Heart left ventricle (tissue), 16 donors: ENCODE results near the gene VGF. TPM values are rescaled to one million over a fixed set of nuclear protein-coding genes. Genes with fewer than 3 reads are reported as not detected.

Source experiments
- ATAC-seq, 4 donors: fragments of 200-7000 bp; cut with Tn5 transposase; one replicate each; pipeline ENCODE4 v1.9.1; 2020 to 2022; ENCODE audit warnings: moderate library complexity in 4 of 4, mild to moderate bottlenecking in 3 of 4, moderate number of reproducible peaks in 1 of 4
- DNase-seq, 5 donors: peaks; one replicate each; pipeline ENCODE4 v3.0.0-alpha.2; 2020
- H3K27ac ChIP-seq, 12 donors: fragments of 200-600 bp; sonication (generic) in 4 of 12; one replicate each; pipeline versions ENCODE4 v1.5.0 to v1.8.0; 2016 to 2022; ENCODE audit warnings: mild to moderate bottlenecking in 2 of 12
- H3K27me3 ChIP-seq, 9 donors: fragments of 200-600 bp; sonication (generic) in 2 of 9; one replicate each; pipeline versions ENCODE4 v1.5.1 to v1.8.0; 2016 to 2022; ENCODE audit warnings: mild to moderate bottlenecking in 3 of 9
- H3K36me3 ChIP-seq, 9 donors: fragments of 200-600 bp; sonication (generic) in 2 of 9; one replicate each; pipeline versions ENCODE4 v1.5.0 to v1.8.0; 2018 to 2022; ENCODE audit warnings: mild to moderate bottlenecking in 2 of 9
- H3K4me1 ChIP-seq, 12 donors: fragments of 200-600 bp; sonication (generic) in 4 of 12; one replicate each; pipeline versions ENCODE4 v1.5.0 to v1.8.0; 2016 to 2022; ENCODE audit warnings: mild to moderate bottlenecking in 3 of 12
- H3K4me3 ChIP-seq, 12 donors: fragments of 200-600 bp; sonication (generic) in 4 of 12; one replicate each; pipeline versions ENCODE4 v1.5.0 to v1.8.0; 2017 to 2022; ENCODE audit warnings: mild to moderate bottlenecking in 9 of 12, moderate library complexity in 4 of 12
- H3K9me3 ChIP-seq, 12 donors: fragments of 200-600 bp; sonication (generic) in 4 of 12; one replicate each; pipeline versions ENCODE4 v1.5.0 to v1.8.0; 2016 to 2022; ENCODE audit warnings: mild to moderate bottlenecking in 1 of 12
- POLR2A ChIP-seq, 2 donors: fragments of 450-650 bp; IDR thresholded peaks; one replicate each; pipeline ENCODE4 v1.6.1; 2017; ENCODE audit warnings: antibody characterized with exemption in 2 of 2, mild to moderate bottlenecking in 2 of 2, moderate library complexity in 2 of 2
- WGBS, 4 donors: extraction: QIAGEN DNeasy Blood & Tissue Kit in 2 of 4; methylation state at CpG; one replicate each; pipeline versions ENCODE4 v1.1.5 to v1.1.7; 2013 to 2018; 5-methylcytosine and 5-hydroxymethylcytosine counted together
- intact Hi-C, 10 donors: fragments of 100-400 bp; cut with DNase I; formaldehyde crosslinking; loops; one replicate each; pipeline versions ENCODE4 v1.11.1 to v1.14.2; 2022
- polyA plus RNA-seq, 2 donors: library from polyadenylated mRNA; stranded (reverse); fragments of 200-250 nt; gene quantifications; one replicate each; pipeline ENCODE4 v1.2.3, GENCODE V29; 2013
- total RNA-seq, 9 donors: library from RNA; depleted of rRNA in 2 of 9; stranded (reverse); fragments of >200 nt in 2 of 9; fragmentation: NEBNext Ultra II Directional in 3 of 9; extraction: Animal tissue kit (Norgen Biotek cat#: 25700) in 3 of 9; gene quantifications; one replicate each; pipeline versions ENCODE4 v1.1.0 to v1.2.4, GENCODE V29; 2016 to 2023
- TF ChIP-seq, protein P1 (sequence below), 12 donors: fragments of 200-600 bp; sonication (generic) in 4 of 12; IDR thresholded peaks; one replicate each; pipeline versions ENCODE4 v1.5.0 to v1.8.0; 2018 to 2022; ENCODE audit warnings: antibody characterized with exemption in 12 of 12, mild to moderate bottlenecking in 5 of 12
- donor health status: ischemic (EF 13 %, LVEDD 7.1; RV severe dilation, severe dysfunction).
- donor health status: healthy with polysubstance abuse.
- donor health status: DM: no; HTN: yes; CAD: no.
- donor health status: DM: no; HTN: no; CAD: no.
- donor health status: ischemic (EF 25% LVEDD 6.9; RV normal size, moderate dysfunction).
- donor health status: ischemic (EF 25% LVEDD 5.7; RV mildly dilated, moderate dysfunction).
- donor health status: healthy.
- donor health status: DM: yes; HTN: yes; CAD: no.
- donor health status: ischemic (EF 35%, LVEDD 5.7; RV mildly dilated, moderate dysfunction).
- donor health status: nonischemic (EF 11% LVEDD 7.7; RV severe dilation, severe dysfunction).
- donor health status: DM: yes; HTN: yes; CAD: no.
- donor health status: PGD.
- donor health status: ischemic (EF 29% LVEDD 5.4; RV normal size, mild dysfunction).
- donor health status: nonischemic (EF 23%, LVEDD 6.1; RV moderate dilation, normal function).

Gene VGF
- total and polyA plus RNA-seq, 11 donors: 0.09 to 0.19 (median 0.14) TPM; not detected in 8

DNA sequence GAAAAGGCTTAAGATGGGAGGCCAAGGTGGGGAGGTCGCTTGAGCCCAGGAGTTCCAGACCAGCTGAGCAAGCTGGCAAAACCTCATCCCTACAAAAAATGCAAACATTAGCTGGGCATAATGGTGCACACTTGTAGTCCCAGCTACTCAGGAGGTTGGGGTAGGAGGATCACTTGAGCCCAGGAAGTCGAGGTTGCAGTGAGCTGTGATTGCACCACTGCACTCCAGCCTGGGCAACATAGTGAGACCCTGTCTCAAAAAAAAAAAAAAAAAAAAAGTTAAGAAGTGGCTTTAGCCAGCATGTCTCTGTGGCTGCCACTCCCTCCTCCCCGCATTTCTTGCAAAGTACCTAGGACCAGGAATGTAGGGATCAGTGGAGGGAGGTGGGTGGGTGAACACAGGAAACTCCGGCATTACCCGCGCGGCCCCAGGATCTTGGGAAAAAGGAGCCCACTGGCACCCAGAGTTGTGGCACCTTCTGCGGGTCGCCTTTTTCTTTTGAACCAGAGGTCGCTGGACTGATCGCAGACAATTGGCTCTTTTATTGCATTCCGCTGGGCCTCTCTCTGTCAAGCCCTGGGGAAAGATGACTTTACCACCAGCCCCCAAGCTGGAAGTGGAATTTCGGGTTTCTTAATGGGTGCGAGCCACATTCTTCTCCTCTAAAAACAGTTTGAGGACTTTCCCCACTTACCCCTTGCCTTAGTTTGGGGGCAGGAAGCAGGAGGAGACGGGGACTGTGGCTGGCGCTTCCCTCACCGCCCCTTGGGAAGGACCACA is 3.5 kb downstream of the VGF start:
- H3K27me3 ChIP-seq: peaks cover 27 to 61% (median 39%) of the 10 kb centered on the region in 9 donors
- H3K4me3 ChIP-seq: peak overlapping the region in 2 of 12 donors; percentile 3 to 47
- TF ChIP-seq, protein P1, sequence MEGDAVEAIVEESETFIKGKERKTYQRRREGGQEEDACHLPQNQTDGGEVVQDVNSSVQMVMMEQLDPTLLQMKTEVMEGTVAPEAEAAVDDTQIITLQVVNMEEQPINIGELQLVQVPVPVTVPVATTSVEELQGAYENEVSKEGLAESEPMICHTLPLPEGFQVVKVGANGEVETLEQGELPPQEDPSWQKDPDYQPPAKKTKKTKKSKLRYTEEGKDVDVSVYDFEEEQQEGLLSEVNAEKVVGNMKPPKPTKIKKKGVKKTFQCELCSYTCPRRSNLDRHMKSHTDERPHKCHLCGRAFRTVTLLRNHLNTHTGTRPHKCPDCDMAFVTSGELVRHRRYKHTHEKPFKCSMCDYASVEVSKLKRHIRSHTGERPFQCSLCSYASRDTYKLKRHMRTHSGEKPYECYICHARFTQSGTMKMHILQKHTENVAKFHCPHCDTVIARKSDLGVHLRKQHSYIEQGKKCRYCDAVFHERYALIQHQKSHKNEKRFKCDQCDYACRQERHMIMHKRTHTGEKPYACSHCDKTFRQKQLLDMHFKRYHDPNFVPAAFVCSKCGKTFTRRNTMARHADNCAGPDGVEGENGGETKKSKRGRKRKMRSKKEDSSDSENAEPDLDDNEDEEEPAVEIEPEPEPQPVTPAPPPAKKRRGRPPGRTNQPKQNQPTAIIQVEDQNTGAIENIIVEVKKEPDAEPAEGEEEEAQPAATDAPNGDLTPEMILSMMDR (IDR thresholded peaks at IDR 0.05): no peak
- no peak for TF ChIP-seq POLR2A (IDR thresholded peaks at IDR 0.05)
- H3K36me3 ChIP-seq: peaks cover 0 to 37% (median 19%) of the 10 kb centered on the region in 9 donors
- DNase-seq: no peak
- no peaks in the 10 kb centered on the region for H3K9me3 ChIP-seq
- intact Hi-C loops: no loop called here
- peaks cover 3 to 45% (median 31%) of the 10 kb centered on the region in 12 donors for H3K4me1 ChIP-seq
- 78 to 82% (median 82%) methylated on average over 17 of the region's 17 CpGs for WGBS, 4 donors
- no peak for ATAC-seq
- H3K27ac ChIP-seq: no peak overlapping the region

DNA sequence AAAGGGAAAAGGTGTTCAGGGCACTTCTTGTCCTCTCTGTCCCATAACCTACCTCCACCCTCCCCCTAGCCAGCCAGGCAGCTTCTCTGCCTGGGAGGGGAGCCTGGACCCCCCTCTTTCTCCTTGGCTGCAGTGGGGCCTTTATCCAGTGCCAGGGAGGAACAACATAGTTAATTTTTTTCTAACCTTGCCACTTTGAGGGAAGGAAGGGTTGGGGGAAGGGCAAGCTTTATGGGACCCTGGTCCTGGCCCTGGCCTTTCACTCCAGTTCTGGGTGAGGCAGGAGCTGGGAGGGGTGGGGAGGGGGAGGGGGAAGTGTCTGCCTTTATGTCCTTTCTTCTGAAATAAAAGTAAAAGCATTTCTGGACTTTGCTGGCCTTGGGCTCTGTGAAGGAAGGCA is 4.5 kb downstream of the VGF start:
- intact Hi-C loops: no loop called here
- peaks cover 23 to 51% (median 32%) of the 10 kb centered on the region in 9 donors for H3K27me3 ChIP-seq
- TF ChIP-seq POLR2A (IDR thresholded peaks at IDR 0.05): no peak
- TF ChIP-seq, protein P1 (IDR thresholded peaks at IDR 0.05): no peak
- peaks cover 0 to 39% (median 19%) of the 10 kb centered on the region in 9 donors for H3K36me3 ChIP-seq
- H3K27ac ChIP-seq: no peak overlapping the region
- peaks cover 3 to 40% (median 29%) of the 10 kb centered on the region in 12 donors for H3K4me1 ChIP-seq
- no peak overlapping the region for H3K4me3 ChIP-seq
- ATAC-seq (no peak), DNase-seq (no peak)
- no peaks in the 10 kb centered on the region for H3K9me3 ChIP-seq

DNA sequence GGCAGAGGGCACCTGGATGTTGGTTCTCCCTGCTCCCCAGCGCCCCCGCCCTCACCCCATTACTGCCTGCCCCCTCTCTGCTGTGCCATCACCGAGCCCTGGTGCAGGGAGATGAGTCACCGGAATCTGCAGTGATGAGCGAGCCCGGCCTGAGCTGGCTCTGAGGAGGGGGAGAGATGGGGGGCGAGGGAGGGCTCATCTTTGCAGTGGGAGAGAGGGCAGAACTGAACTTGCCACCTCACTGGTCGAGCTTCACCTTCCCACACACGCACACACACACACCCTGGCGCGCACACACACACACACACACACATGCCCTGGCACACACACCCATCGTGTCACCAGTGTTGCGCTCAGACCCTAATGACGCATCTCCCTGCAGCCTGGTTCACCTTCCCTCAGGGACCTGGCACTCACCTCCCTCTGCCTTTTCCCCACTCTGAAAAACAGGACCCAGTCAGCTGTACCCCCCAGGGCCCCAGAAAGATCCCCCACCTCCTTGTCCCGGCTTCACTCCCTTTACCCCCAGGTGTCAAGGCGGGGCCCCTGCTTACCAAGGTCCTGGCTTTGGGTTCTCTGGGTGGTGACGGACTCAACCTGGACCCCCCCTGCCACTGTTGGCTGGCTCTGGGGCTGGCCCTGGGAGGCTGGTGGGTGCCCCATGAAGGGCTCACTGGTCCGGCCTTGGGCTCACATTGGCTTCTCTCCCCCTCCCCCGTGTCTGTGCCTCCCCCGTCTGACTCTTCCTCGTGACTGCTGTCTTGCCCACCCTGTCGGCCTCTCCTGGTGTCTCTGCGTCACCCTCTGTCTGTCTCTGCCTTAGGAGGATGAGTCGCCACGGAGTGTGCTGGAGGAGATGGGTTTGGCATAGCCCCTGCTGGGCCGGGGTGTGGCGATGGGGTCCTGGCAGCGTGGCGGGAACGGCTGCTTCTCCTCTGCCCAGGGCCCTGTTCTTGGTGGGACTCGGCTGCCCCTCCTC is 5.4 kb downstream of the VGF start:
- Histone ChIP-seq H3K27me3 (peaks cover 16 to 42% (median 24%) of the 10 kb centered on the region in 9 donors), H3K36me3 (peaks cover 0 to 39% (median 19%) of the 10 kb centered on the region in 9 donors), H3K27ac (no peak overlapping the region), H3K4me3 (no peak overlapping the region), H3K4me1 (peaks cover 3 to 37% (median 27%) of the 10 kb centered on the region in 12 donors), H3K9me3 (no peaks in the 10 kb centered on the region)
- TF ChIP-seq POLR2A (IDR thresholded peaks at IDR 0.05): no peak
- TF ChIP-seq, protein P1 (IDR thresholded peaks at IDR 0.05): no peak
- no peak for ATAC-seq
- WGBS, 4 donors: 83 to 85% (median 83%) methylated on average over 29 to 31 of the region's 31 CpGs
- no peak for DNase-seq
- intact Hi-C loops: no loop called here
